ENCODE results near the gene SH3BP5. TPM values are rescaled to one million over a fixed set of nuclear protein-coding genes. Genes with fewer than 3 reads are reported as not detected.

SH3BP5 gene
- total RNA-seq, 1 experiment from 2014 or later = 0.82 TPM

DNA sequence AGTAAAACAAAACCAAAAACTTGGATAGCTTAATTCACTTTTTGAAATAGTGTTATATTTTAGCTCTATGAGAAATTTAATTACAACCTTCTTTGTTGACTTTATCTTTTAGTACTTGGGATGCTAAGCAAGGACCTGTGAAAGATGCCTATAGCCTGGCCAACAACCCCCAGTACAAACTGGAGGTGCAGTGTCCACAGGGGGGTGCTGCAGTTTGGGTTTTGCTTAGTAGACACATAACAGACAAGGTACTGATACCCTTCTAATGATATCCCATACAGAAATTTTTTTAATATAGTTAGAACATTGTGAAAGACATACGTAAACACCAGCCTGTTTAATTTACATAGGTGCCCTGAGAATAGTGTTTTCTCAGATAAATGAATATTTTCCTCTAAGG lies 91.0 kb downstream of the SH3BP5 start:
- Histone ChIP-seq H3K9me2 (replicated peaks; ENCODE audit: insufficient read depth, low read length) (no peaks in the 10 kb centered on the region), H3K27me3 (ENCODE audit: low read length) (no peaks in the 10 kb centered on the region), H3K36me3 (ENCODE audit: insufficient read depth, low read length) (peaks cover 46% of the 10 kb centered on the region), H3K79me2 (ENCODE audit: low read length) (no peaks in the 10 kb centered on the region), H3K4me1 (ENCODE audit: low read length) (no peaks in the 10 kb centered on the region), H2AFZ (ENCODE audit: low read length) (no peak overlapping the region), H4K20me1 (ENCODE audit: insufficient read depth, low read depth, low read length) (no peaks in the 10 kb centered on the region), H3K9me3 (ENCODE audit: low read length) (no peaks in the 10 kb centered on the region), H3K4me2 (ENCODE audit: low read depth, low read length, poor library complexity, severe bottlenecking) (no peak overlapping the region), H3K4me3 (ENCODE audit: low read length) (no peak overlapping the region), H3K9ac (ENCODE audit: low read length) (no peak overlapping the region), H3K27ac (ENCODE audit: low read length) (no peak overlapping the region)
- DNase-seq = peak; percentile 77

DNA sequence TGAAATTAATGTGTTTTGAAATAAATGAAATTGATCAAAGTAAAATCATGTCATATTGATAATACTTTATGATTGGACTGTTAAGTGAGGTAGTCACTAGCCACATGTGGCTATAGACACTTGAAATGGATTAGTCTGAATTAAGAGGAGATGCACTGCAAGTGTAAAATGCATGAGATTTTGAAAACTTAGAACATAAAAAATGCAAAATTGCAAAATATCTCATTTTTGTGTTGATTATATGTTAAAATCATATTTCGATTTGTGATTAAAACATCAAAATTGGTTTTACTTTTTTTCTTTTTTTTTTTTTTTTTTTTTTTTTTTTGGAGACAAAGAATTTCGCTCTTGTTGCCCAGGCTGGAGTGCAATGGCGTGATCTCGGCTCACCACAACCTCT lies 103.1 kb downstream of the SH3BP5 start:
- Histone ChIP-seq H3K9me3 (ENCODE audit: low read length) (no peaks in the 10 kb centered on the region), H3K27ac (ENCODE audit: low read length) (no peak overlapping the region), H3K4me3 (ENCODE audit: low read length) (no peak overlapping the region), H3K27me3 (ENCODE audit: low read length) (no peaks in the 10 kb centered on the region), H4K20me1 (ENCODE audit: insufficient read depth, low read depth, low read length) (no peaks in the 10 kb centered on the region), H3K9me2 (replicated peaks; ENCODE audit: insufficient read depth, low read length) (no peaks in the 10 kb centered on the region), H3K36me3 (ENCODE audit: insufficient read depth, low read length) (peaks cover 45% of the 10 kb centered on the region; the same call in 1 of the 2 replicates), H3K4me2 (ENCODE audit: low read depth, low read length, poor library complexity, severe bottlenecking) (no peak overlapping the region), H3K79me2 (ENCODE audit: low read length) (peaks cover 3% of the 10 kb centered on the region; the same call in 1 of the 2 replicates), H2AFZ (ENCODE audit: low read length) (no peak overlapping the region), H3K4me1 (ENCODE audit: low read length) (peaks cover 19% of the 10 kb centered on the region), H3K9ac (ENCODE audit: low read length) (no peak overlapping the region)
- DNase-seq = no peak

DNA sequence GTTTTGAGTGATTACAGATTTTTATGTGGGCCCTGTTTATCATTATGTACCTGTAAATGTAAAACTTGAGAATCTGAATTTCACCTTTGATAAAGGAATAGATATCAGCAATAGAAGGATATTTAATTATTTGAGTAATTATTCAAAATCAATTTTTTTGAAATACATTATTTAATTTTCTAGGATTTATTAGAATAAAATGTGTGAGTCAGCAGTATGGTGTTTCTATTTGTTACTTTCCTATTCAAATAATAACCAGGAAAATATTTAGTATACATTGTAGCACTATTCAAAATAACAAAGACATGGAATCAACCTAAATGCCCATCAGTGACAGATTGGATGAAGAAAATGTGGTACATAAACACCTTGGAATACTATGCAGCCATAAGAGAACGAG lies 104.2 kb downstream of the SH3BP5 start:
- Histone ChIP-seq H3K36me3 (ENCODE audit: insufficient read depth, low read length) (peaks cover 46% of the 10 kb centered on the region; the same call in 1 of the 2 replicates), H3K27me3 (ENCODE audit: low read length) (no peaks in the 10 kb centered on the region), H3K9ac (ENCODE audit: low read length) (no peak overlapping the region), H2AFZ (ENCODE audit: low read length) (no peak overlapping the region), H3K27ac (ENCODE audit: low read length) (no peak overlapping the region), H3K4me2 (ENCODE audit: low read depth, low read length, poor library complexity, severe bottlenecking) (no peak overlapping the region), H3K9me3 (ENCODE audit: low read length) (no peaks in the 10 kb centered on the region), H3K79me2 (ENCODE audit: low read length) (peaks cover 3% of the 10 kb centered on the region; the same call in 1 of the 2 replicates), H4K20me1 (ENCODE audit: insufficient read depth, low read depth, low read length) (no peaks in the 10 kb centered on the region), H3K4me1 (ENCODE audit: low read length) (peaks cover 18% of the 10 kb centered on the region), H3K9me2 (replicated peaks; ENCODE audit: insufficient read depth, low read length) (no peaks in the 10 kb centered on the region), H3K4me3 (ENCODE audit: low read length) (no peak overlapping the region)
- DNase-seq = no peak

DNA sequence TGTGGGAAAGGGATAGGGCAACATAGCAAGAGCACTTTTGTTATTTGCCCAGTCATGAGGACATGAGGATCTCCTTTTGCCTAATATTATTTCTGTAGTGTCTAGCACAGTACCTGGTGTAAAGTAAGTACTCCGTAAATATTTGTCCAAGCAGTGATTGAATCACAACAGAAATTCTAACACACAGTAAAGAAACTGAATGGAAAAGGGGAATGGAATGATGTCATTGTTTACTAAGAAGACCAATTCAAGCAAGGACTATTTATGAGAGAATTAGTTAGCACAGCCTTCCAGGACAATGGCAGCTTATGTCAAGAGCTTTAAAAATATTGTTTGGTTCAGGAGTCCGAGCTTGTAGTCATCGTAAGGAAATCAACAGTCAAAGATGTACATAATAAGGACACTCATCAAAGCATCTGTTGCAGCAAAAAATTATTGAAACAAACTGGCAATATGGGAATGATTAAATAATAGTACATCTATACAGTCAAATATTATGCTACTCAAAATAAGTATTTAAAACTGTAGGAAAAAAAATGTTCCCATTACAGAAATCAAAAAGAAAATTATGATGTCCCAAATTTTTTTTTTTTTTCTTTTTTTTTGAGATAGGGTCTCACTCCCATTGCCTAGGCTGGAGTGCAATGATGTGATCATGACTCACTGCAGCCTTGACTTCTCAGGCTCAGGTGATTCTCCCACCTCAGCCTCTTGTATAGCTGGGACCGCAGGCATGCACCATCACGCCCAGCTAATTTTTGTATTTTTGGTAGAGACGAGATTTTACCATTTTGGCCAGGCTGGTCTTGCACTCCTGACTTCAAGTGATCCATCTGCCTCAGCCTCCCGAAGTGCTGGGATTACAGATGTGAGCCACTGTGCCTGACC lies 108.5 kb downstream of the SH3BP5 start:
- Histone ChIP-seq H3K9me3 (ENCODE audit: low read length) (no peaks in the 10 kb centered on the region), H3K4me3 (ENCODE audit: low read length) (no peak overlapping the region), H3K27ac (ENCODE audit: low read length) (no peak overlapping the region), H3K79me2 (ENCODE audit: low read length) (peaks cover 11% of the 10 kb centered on the region), H3K4me2 (ENCODE audit: low read depth, low read length, poor library complexity, severe bottlenecking) (no peak overlapping the region), H3K36me3 (ENCODE audit: insufficient read depth, low read length) (peaks cover 36% of the 10 kb centered on the region), H3K9me2 (replicated peaks; ENCODE audit: insufficient read depth, low read length) (no peaks in the 10 kb centered on the region), H3K27me3 (ENCODE audit: low read length) (no peaks in the 10 kb centered on the region), H3K9ac (ENCODE audit: low read length) (no peak overlapping the region), H4K20me1 (ENCODE audit: insufficient read depth, low read depth, low read length) (no peaks in the 10 kb centered on the region), H3K4me1 (ENCODE audit: low read length) (peaks cover 13% of the 10 kb centered on the region), H2AFZ (ENCODE audit: low read length) (no peak overlapping the region)
- no peak for DNase-seq

DNA sequence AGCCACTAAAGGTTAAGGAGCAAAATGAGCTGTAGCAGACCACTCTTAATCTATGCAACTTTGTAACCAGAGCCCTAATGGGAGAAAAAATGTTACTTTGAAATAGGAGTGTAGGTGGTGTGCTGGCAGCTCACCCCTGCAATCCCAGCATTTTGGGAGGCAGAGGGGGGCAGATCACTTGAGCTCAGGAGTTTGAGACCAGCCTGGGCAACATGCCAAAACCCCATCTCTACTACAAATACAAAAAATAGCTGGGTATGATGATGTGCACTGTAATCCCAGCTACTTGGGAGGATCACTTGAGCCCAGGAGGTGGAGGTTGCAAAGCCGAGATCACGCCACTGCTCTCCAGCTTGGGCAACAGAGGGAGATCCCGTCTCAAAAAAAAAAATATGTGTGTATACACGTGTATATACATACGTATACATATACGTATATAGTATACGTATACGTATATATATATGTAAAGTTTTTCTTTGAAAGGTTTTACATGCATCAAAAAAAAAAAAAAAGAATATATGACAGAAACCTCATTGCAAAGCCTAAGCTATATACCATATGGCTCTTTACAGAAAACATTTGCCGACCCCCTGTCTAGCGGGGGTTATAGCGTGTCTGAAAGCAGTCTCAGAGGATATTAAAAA lies 110.7 kb downstream of the SH3BP5 start:
- H3K4me1 ChIP-seq (ENCODE audit: low read length) = peaks cover 26% of the 10 kb centered on the region
- no peaks in the 10 kb centered on the region for H4K20me1 ChIP-seq (ENCODE audit: insufficient read depth, low read depth, low read length)
- no peaks in the 10 kb centered on the region for H3K9me3 ChIP-seq (ENCODE audit: low read length)
- peaks cover 18% of the 10 kb centered on the region for H3K79me2 ChIP-seq (ENCODE audit: low read length)
- no peak overlapping the region for H3K9ac ChIP-seq (ENCODE audit: low read length)
- no peak overlapping the region for H3K4me3 ChIP-seq (ENCODE audit: low read length)
- H3K36me3 ChIP-seq (ENCODE audit: insufficient read depth, low read length) = peaks cover 46% of the 10 kb centered on the region
- no peaks in the 10 kb centered on the region for H3K9me2 ChIP-seq (replicated peaks; ENCODE audit: insufficient read depth, low read length)
- H3K27me3 ChIP-seq (ENCODE audit: low read length) = no peaks in the 10 kb centered on the region
- H2AFZ ChIP-seq (ENCODE audit: low read length) = no peak overlapping the region
- no peak for DNase-seq
- H3K27ac ChIP-seq (ENCODE audit: low read length) = no peak overlapping the region
- no peak overlapping the region for H3K4me2 ChIP-seq (ENCODE audit: low read depth, low read length, poor library complexity, severe bottlenecking)

DNA sequence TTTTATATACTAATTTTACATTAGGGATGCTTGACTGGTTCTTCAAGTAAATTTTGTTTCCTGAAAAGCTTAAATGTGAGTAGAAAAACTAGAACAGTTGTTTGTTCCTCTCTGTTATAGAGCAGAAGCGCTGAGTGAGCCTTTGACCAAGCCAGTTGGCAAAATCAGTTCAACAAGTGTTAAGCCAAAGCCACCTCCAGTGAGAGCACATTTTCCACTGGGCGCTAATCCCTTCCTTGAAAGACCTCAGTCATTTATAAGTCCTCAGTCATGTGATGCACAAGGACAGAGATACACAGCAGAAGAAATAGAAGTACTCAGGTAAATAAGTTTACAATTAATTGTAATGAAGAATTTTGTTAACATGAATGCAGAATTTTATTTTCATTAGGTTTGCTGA lies 111.7 kb downstream of the SH3BP5 start:
- Histone ChIP-seq H3K36me3 (ENCODE audit: insufficient read depth, low read length) (peaks cover 51% of the 10 kb centered on the region), H4K20me1 (ENCODE audit: insufficient read depth, low read depth, low read length) (no peaks in the 10 kb centered on the region)

DNA sequence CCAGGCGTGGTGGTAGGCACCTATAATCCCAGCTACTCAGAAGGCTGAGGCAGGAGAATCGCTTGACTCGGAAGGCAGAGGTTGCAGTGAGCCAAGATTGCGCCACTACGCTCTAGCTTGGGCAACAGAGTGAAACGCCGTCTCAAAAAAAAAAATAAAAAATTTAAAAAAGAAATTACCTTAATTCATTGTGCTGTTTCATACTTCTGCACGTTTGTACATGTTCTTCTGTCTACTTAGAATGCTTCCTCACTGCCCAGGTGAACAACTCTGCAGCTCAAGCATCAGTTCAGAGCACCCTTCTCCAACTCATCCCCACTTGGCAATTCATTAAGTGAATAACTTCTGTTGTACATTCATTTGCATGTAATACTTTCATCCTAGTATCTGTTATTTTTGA lies 112.3 kb downstream of the SH3BP5 start:
- Histone ChIP-seq H3K4me1 (ENCODE audit: low read length) (peaks cover 34% of the 10 kb centered on the region), H3K36me3 (ENCODE audit: insufficient read depth, low read length) (peaks cover 57% of the 10 kb centered on the region), H3K27me3 (ENCODE audit: low read length) (no peaks in the 10 kb centered on the region), H2AFZ (ENCODE audit: low read length) (no peak overlapping the region), H3K9me2 (replicated peaks; ENCODE audit: insufficient read depth, low read length) (no peaks in the 10 kb centered on the region), H4K20me1 (ENCODE audit: insufficient read depth, low read depth, low read length) (no peaks in the 10 kb centered on the region), H3K4me3 (ENCODE audit: low read length) (no peak overlapping the region), H3K79me2 (ENCODE audit: low read length) (peaks cover 32% of the 10 kb centered on the region), H3K4me2 (ENCODE audit: low read depth, low read length, poor library complexity, severe bottlenecking) (no peak overlapping the region), H3K9me3 (ENCODE audit: low read length) (no peaks in the 10 kb centered on the region), H3K9ac (ENCODE audit: low read length) (no peak overlapping the region), H3K27ac (ENCODE audit: low read length) (no peak overlapping the region)
- DNase-seq = no peak

More for the DNA sequence above, 111.7 kb downstream of the SH3BP5 start:
- Histone ChIP-seq H3K27me3 (ENCODE audit: low read length) (no peaks in the 10 kb centered on the region), H3K79me2 (ENCODE audit: low read length) (peaks cover 26% of the 10 kb centered on the region), H3K4me1 (ENCODE audit: low read length) (peaks cover 30% of the 10 kb centered on the region), H3K9me3 (ENCODE audit: low read length) (no peaks in the 10 kb centered on the region), H3K4me2 (ENCODE audit: low read depth, low read length, poor library complexity, severe bottlenecking) (no peak overlapping the region), H3K27ac (ENCODE audit: low read length) (no peak overlapping the region), H3K9me2 (replicated peaks; ENCODE audit: insufficient read depth, low read length) (no peaks in the 10 kb centered on the region), H2AFZ (ENCODE audit: low read length) (no peak overlapping the region), H3K9ac (ENCODE audit: low read length) (no peak overlapping the region), H3K4me3 (ENCODE audit: low read length) (no peak overlapping the region)
- DNase-seq = no peak

DNA sequence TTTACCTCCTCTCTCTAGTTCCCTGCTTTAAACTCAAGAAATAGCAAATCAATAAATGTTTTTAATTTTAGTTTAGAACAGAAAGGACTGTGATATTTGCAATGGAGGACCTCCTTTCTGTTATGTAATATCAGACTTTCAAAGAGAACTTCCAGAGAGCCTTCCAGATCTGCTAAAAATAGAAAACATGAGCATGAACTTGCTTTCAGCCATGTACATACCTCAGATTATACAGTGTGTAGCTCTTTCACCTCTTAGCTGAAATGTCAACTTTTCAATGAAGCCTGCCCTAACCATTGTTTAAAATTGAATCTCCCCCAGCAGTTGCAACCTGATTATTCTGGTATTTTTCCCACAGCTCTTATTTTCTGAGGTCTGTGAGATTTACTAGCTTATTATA lies 113.7 kb downstream of the SH3BP5 start:
- Histone ChIP-seq H3K9ac (ENCODE audit: low read length) (no peak overlapping the region), H3K79me2 (ENCODE audit: low read length) (peaks cover 40% of the 10 kb centered on the region), H3K9me3 (ENCODE audit: low read length) (no peaks in the 10 kb centered on the region), H3K4me1 (ENCODE audit: low read length) (peaks cover 34% of the 10 kb centered on the region), H3K4me2 (ENCODE audit: low read depth, low read length, poor library complexity, severe bottlenecking) (no peak overlapping the region), H3K36me3 (ENCODE audit: insufficient read depth, low read length) (peaks cover 60% of the 10 kb centered on the region), H4K20me1 (ENCODE audit: insufficient read depth, low read depth, low read length) (no peaks in the 10 kb centered on the region), H3K4me3 (ENCODE audit: low read length) (no peak overlapping the region), H3K27me3 (ENCODE audit: low read length) (no peaks in the 10 kb centered on the region), H3K9me2 (replicated peaks; ENCODE audit: insufficient read depth, low read length) (no peaks in the 10 kb centered on the region), H2AFZ (ENCODE audit: low read length) (no peak overlapping the region), H3K27ac (ENCODE audit: low read length) (peak overlapping the region; percentile 74; the same call in 1 of the 2 replicates)
- no peak for DNase-seq
